ENCODE data around the gene VPS37D.

Gene VPS37D

DNA sequence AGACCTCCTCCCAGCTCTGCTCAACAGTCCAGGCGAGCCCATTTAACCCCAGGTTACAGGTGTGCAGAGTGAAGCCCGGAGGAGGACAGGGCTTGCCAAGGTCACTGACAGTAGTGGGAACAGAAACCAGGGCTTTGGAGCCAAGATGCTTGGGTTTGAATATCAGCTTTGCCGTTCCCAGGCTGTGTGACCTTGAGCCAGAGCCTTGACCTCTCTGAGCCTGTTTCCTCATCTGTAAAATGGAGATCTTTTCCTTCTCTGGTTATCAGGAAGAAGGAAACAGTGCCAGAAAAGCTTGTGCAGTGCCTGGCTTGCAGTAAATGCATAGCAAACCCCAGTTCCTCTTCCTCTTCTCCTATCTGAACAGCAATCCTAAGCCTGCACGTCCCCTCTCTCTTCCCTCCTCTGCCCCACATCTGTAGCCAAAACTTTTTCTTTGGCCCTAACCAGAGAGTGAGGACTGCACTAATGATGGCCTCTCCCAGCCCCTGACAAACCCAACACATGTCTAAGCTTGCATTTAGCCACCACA lies 21.9 kb upstream of the VPS37D start:
- H3K9ac ChIP-seq: no peak overlapping the region
- no peaks in the 10 kb centered on the region for H3K27me3 ChIP-seq (ENCODE audit: control insufficient read depth, insufficient read depth, low read length)
- no peaks in the 10 kb centered on the region for H3K36me3 ChIP-seq (ENCODE audit: control insufficient read depth, insufficient read depth, low read length)
- H3K27ac ChIP-seq: no peak overlapping the region
- H3K9me3 ChIP-seq (ENCODE audit: control insufficient read depth, low read length): no peaks in the 10 kb centered on the region
- H2AFZ ChIP-seq: no peak overlapping the region
- H3K4me1 ChIP-seq: no peaks in the 10 kb centered on the region
- TF ChIP-seq, protein P1, sequence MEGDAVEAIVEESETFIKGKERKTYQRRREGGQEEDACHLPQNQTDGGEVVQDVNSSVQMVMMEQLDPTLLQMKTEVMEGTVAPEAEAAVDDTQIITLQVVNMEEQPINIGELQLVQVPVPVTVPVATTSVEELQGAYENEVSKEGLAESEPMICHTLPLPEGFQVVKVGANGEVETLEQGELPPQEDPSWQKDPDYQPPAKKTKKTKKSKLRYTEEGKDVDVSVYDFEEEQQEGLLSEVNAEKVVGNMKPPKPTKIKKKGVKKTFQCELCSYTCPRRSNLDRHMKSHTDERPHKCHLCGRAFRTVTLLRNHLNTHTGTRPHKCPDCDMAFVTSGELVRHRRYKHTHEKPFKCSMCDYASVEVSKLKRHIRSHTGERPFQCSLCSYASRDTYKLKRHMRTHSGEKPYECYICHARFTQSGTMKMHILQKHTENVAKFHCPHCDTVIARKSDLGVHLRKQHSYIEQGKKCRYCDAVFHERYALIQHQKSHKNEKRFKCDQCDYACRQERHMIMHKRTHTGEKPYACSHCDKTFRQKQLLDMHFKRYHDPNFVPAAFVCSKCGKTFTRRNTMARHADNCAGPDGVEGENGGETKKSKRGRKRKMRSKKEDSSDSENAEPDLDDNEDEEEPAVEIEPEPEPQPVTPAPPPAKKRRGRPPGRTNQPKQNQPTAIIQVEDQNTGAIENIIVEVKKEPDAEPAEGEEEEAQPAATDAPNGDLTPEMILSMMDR (IDR thresholded peaks at IDR 0.05): no peak
- H3K4me2 ChIP-seq (ENCODE audit: low read length): no peak overlapping the region
- H3K79me2 ChIP-seq: no peaks in the 10 kb centered on the region
- H3K4me3 ChIP-seq (ENCODE audit: low read depth, low read length): no peak overlapping the region

DNA sequence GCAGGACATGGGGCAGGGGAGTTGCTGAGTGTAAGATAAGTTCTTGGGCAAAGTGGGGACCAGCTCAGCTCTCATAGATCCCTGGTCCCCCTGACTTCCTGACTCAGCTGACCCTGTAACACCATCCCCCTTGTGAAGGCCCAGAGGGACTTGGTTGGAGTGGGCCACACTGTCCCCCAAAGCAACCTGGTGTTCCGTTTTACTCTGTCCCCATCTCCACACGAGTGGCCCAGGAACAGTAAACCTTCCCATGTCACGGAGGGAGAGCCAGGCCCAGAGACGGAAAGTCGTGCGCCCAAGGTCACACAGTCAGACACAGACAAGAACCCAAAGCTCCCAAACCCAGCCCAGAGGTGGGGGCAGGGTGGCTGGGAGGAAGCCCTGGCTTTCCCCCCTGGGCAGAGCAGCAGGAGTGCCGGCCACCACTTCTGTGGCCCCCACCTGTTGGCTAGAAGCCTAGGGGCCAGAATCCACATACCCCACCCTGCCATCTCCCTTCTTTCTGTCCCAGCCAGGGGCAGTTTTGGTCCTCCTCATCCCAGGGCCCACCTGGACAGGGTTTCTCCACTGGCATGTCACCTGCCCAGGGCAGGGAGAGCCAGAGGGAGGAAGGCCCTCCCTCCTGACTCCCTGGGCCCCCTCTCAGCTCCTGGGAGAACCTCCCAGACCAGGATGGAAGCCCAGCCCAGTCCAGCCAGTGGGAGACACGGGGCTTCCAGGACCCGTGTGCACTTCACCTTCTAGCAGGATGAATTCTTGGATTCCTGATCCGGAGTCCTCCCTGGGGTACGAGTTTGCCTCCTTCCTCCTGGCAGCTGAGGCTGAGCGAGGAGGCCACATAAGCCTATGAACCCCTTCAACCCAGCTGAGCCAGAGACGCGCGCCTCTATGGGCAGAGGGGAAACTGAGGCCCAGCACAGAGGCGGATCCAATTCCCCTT lies 20.6 kb upstream of the VPS37D start:
- H3K9me3 ChIP-seq (ENCODE audit: control insufficient read depth, low read length): no peaks in the 10 kb centered on the region
- H3K4me2 ChIP-seq (ENCODE audit: low read length): peak overlapping the region; percentile 77
- TF ChIP-seq, protein P1 (IDR thresholded peaks at IDR 0.05): no peak
- no peaks in the 10 kb centered on the region for H3K4me1 ChIP-seq
- H2AFZ ChIP-seq: no peak overlapping the region
- H3K79me2 ChIP-seq: no peaks in the 10 kb centered on the region
- no peaks in the 10 kb centered on the region for H3K27me3 ChIP-seq (ENCODE audit: control insufficient read depth, insufficient read depth, low read length)
- no peak overlapping the region for H3K27ac ChIP-seq
- H3K4me3 ChIP-seq (ENCODE audit: low read depth, low read length): no peak overlapping the region
- H3K9ac ChIP-seq: no peak overlapping the region
- no peaks in the 10 kb centered on the region for H3K36me3 ChIP-seq (ENCODE audit: control insufficient read depth, insufficient read depth, low read length)

DNA sequence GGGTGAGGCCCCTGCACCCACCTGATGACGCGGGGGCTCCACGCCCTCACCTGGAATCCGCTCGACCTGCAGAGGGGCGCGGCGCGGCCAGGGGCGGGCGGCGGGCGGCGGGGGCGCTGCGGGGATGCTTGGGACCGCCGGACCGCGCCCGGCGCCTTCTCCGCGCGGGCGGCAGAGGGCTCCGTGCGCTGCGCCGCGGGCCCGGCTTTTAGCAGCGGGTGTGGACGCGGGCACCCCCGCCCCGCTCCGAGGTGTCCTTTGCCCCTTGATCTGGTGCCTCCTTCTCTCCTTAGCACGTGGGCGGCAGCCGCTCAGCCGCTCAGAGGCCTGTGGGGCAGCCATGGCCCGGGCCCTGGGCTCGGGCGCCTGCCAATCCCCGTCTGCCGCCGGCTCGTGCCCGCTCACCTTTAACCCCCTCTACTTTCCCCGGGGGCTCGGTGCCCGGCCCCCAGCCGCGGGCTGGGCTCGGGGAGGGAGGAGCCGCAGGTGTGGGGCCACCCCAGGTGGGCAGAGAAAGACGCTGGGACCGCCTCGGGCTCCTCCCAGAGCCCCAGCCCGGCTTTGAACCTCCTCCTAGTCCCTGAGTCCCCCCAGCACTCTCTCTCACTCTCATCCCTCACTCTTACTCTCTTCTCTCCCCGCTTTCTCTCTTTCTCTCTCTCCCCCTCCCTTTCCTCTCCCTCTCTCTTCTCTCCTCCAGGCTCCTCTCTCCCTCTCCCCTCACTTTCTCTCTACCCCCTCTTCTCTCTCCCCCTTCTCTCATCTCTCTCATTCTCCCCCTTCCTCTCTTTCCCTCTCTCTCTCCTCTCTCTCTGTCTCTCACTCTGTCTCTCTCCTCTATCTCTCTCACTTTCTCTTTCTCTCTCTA lies 19.7 kb upstream of the VPS37D start:
- H3K4me3 ChIP-seq (ENCODE audit: low read depth, low read length): peak overlapping the region; percentile 39
- H3K9me3 ChIP-seq (ENCODE audit: control insufficient read depth, low read length): no peaks in the 10 kb centered on the region
- peak overlapping the region; percentile 99 for H2AFZ ChIP-seq
- no peaks in the 10 kb centered on the region for H3K4me1 ChIP-seq
- no peaks in the 10 kb centered on the region for H3K79me2 ChIP-seq
- TF ChIP-seq, protein P1 (IDR thresholded peaks at IDR 0.05): no peak
- no peaks in the 10 kb centered on the region for H3K36me3 ChIP-seq (ENCODE audit: control insufficient read depth, insufficient read depth, low read length)
- peak overlapping the region; percentile 77 for H3K4me2 ChIP-seq (ENCODE audit: low read length)
- no peaks in the 10 kb centered on the region for H3K27me3 ChIP-seq (ENCODE audit: control insufficient read depth, insufficient read depth, low read length)
- H3K9ac ChIP-seq: no peak overlapping the region
- H3K27ac ChIP-seq: no peak overlapping the region

DNA sequence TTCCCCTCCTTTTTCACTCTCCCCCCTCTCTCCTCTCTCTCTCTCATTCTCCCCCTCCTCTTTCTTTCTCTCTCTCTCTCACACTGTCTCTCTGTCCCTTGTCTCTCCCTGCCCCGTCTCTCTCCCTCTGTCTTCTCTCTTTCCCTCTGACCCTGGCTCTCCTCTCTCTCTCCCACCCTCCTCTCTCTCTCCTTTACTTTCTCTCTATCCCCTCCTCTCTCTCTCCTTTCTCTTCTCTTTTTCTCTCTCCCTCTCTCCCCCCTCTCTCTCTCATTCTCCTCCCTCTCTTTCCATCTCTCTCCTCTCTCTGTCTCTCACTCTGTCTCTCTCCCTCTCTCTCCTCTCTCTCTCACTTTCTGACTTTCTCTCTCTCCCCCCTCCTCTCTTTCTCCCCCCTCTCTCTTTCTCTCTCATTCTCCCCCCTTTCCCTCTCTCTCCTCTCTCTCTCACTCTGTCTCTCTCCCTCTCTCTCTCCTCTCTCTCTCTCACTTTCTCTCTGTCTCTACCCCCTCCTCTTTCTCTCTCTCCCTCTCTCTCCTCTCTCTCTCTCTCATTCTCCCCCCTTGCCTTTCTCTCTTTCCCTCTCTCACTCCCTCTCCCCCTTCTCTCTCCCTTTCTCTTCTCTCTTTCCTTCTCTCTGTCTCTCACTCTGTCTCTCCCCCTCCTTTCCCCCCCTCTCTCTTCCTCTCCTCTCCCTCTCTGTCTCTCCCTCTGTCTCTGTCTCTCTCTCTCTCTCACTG lies 18.9 kb upstream of the VPS37D start:
- Histone ChIP-seq H3K4me3 (ENCODE audit: low read depth, low read length) (no peak overlapping the region), H3K4me1 (no peaks in the 10 kb centered on the region), H3K9ac (no peak overlapping the region), H2AFZ (peak overlapping the region; percentile 99), H3K36me3 (ENCODE audit: control insufficient read depth, insufficient read depth, low read length) (no peaks in the 10 kb centered on the region), H3K27me3 (ENCODE audit: control insufficient read depth, insufficient read depth, low read length) (no peaks in the 10 kb centered on the region), H3K9me3 (ENCODE audit: control insufficient read depth, low read length) (no peaks in the 10 kb centered on the region), H3K4me2 (ENCODE audit: low read length) (no peak overlapping the region), H3K79me2 (no peaks in the 10 kb centered on the region), H3K27ac (no peak overlapping the region)
- TF ChIP-seq, protein P1 (IDR thresholded peaks at IDR 0.05): no peak
